Tibial nerve (tissue), 4 donors: ENCODE measurements around the gene CD7. TPM values are rescaled to one million over a fixed set of nuclear protein-coding genes. Genes with fewer than 3 reads are reported as not detected.
A peak's percentile ranks its signal among the peaks of the same experiment; 100 is the strongest.
"Not testable (repeated sequence)": the region's sequence is repeated elsewhere in the genome, so short reads cannot be mapped to it uniquely, and the experiment has no call there.

Experiments
- DNase-seq, 2 donors: peaks; one replicate each; pipeline ENCODE4 v3.0.0-alpha.2; 2019; ENCODE audit warnings: low spot score in 2 of 2
- H3K27ac ChIP-seq, 4 donors: fragments of 200-600 bp; sonication (generic) in 3 of 4; one replicate each; pipeline ENCODE4 v1.5.1; 2017 to 2019; ENCODE audit warnings: mild to moderate bottlenecking in 1 of 4
- H3K27me3 ChIP-seq, 2 donors: fragments of 200-600 bp; sonication (generic) in 1 of 2; one replicate each; pipeline versions ENCODE4 v1.5.1 to v1.6.0; 2017 to 2019
- H3K36me3 ChIP-seq, 3 donors: fragments of 200-600 bp; sonication (generic); one replicate each; pipeline ENCODE4 v1.5.1; 2018 to 2019
- H3K4me1 ChIP-seq, 4 donors: fragments of 200-600 bp; sonication (generic) in 3 of 4; one replicate each; pipeline ENCODE4 v1.5.1; 2017 to 2019
- H3K4me3 ChIP-seq, 4 donors: fragments of 200-600 bp; sonication (generic) in 3 of 4; one replicate each; pipeline ENCODE4 v1.5.1; 2017 to 2019; ENCODE audit warnings: mild to moderate bottlenecking in 1 of 4, moderate library complexity in 1 of 4
- H3K9me3 ChIP-seq, 4 donors: fragments of 200-600 bp; sonication (generic) in 3 of 4; one replicate each; pipeline ENCODE4 v1.5.1; 2017 to 2019
- CTCF ChIP-seq, 5 experiments: fragments of 200-600 bp in 3 of 5; fragments of 450-650 bp in 2 of 5; sonication (generic) in 3 of 5; IDR thresholded peaks; one replicate each; pipeline ENCODE4 v1.5.1; 2016 to 2019; ENCODE audit warnings: antibody characterized with exemption in 5 of 5, mild to moderate bottlenecking in 3 of 5, moderate library complexity in 2 of 5
- EP300 ChIP-seq, 2 donors: sonication (generic); formaldehyde crosslinking; IDR thresholded peaks; one replicate each; pipeline ENCODE4 v1.6.1; 2017; ENCODE audit warnings: antibody characterized with exemption in 2 of 2, mild to moderate bottlenecking in 1 of 2
- POLR2A ChIP-seq, 2 donors: fragments of 450-650 bp; IDR thresholded peaks; one replicate each; pipeline ENCODE4 v1.6.1; 2017; ENCODE audit warnings: antibody characterized with exemption in 2 of 2, mild to moderate bottlenecking in 2 of 2, moderate library complexity in 2 of 2
- WGBS, 2 donors: methylation state at CpG; one replicate each; pipeline ENCODE4 v1.1.5; 2018; 5-methylcytosine and 5-hydroxymethylcytosine counted together
- total RNA-seq, 4 donors: library from RNA; depleted of rRNA; stranded (reverse); fragments of >200 nt; gene quantifications; one replicate each; pipeline ENCODE4 v1.1.0, GENCODE V29; 2016

CD7 gene
- total RNA-seq, result under 1 TPM in 2 of 4 donors, not detected in 2; 0.63 to 0.90 TPM

- Histone ChIP-seq H3K27me3 (peaks cover 0 to 51% of the 10 kb centered on the region in 2 donors), H3K27ac (peak within 1 kb of the TSS in 1 of 4 donors; percentile 1), H3K9me3 (no peaks in the 10 kb centered on the region), H3K36me3 (no peaks in the 10 kb centered on the region), H3K4me1 (peaks cover 0 to 31% (median 11%) of the 10 kb centered on the region in 4 donors), H3K4me3 (peak within 1 kb of the TSS in 1 of 4 donors; percentile 6)
- WGBS, 2 donors, result 83% methylated on average over 10 of the region's 26 CpGs; no CpG with 5 or more reads in 1 of the 2 donors
- TF ChIP-seq CTCF (IDR thresholded peaks at IDR 0.05), result no peak
- no peak for TF ChIP-seq POLR2A (IDR thresholded peaks at IDR 0.05)
- no peak for TF ChIP-seq EP300 (IDR thresholded peaks at IDR 0.05)
- no peak for DNase-seq
Measured at GRCh38 chr17:82317394-82318168, at the start of gene CD7. TSS of gene CD7 (minus strand) at chr17:82317608. CDS start at chr17:82317495, 113 bp downstream.

GRCh38 chr17:82366749-82367148, 49.3 kb upstream of the CD7 start:
- Histone ChIP-seq H3K4me1 (peaks cover 0 to 20% (median 8%) of the 10 kb centered on the region in 4 donors), H3K9me3 (no peaks in the 10 kb centered on the region), H3K27me3 (peaks cover 0 to 53% of the 10 kb centered on the region in 2 donors), H3K27ac (no peak overlapping the region), H3K36me3 (no peaks in the 10 kb centered on the region), H3K4me3 (no peak overlapping the region)
- DNase-seq, result no peak
- WGBS, 2 donors, result 85 to 89% methylated on average over 7 of the region's 7 CpGs
- TF ChIP-seq EP300 (IDR thresholded peaks at IDR 0.05) (no peak), POLR2A (IDR thresholded peaks at IDR 0.05) (no peak), CTCF (IDR thresholded peaks at IDR 0.05) (no peak)

GRCh38 chr17:82365606-82366295, 48.3 kb upstream of the CD7 start:
- H3K27me3 ChIP-seq, result peaks cover 0 to 46% of the 10 kb centered on the region in 2 donors
- no peak overlapping the region for H3K4me3 ChIP-seq
- DNase-seq, result no peak
- no peaks in the 10 kb centered on the region for H3K36me3 ChIP-seq
- H3K9me3 ChIP-seq, result no peaks in the 10 kb centered on the region
- H3K4me1 ChIP-seq, result peaks cover 0 to 10% (median 3%) of the 10 kb centered on the region in 4 donors
- no peak overlapping the region for H3K27ac ChIP-seq
- no peak for TF ChIP-seq POLR2A (IDR thresholded peaks at IDR 0.05)
- no peak for TF ChIP-seq CTCF (IDR thresholded peaks at IDR 0.05)
- no peak for TF ChIP-seq EP300 (IDR thresholded peaks at IDR 0.05)
- WGBS, 2 donors, result 63 to 67% methylated on average over 6 of the region's 6 CpGs

- peaks cover 0 to 30% of the 10 kb centered on the region in 2 donors for H3K27me3 ChIP-seq
- TF ChIP-seq CTCF (IDR thresholded peaks at IDR 0.05), result no peak
- TF ChIP-seq EP300 (IDR thresholded peaks at IDR 0.05), result no peak
- TF ChIP-seq POLR2A (IDR thresholded peaks at IDR 0.05), result no peak
Measured at GRCh38 chr17:82361885-82362633, 44.7 kb upstream of the CD7 start.

GRCh38 chr17:82359451-82360074, 42.2 kb upstream of the CD7 start:
- H3K4me3 ChIP-seq, H3K9me3 ChIP-seq, H3K27ac ChIP-seq, H3K4me1 ChIP-seq, DNase-seq, H3K36me3 ChIP-seq: not testable (repeated sequence)
- WGBS, 2 donors, result 75 to 91% methylated on average over 1 of the region's 1 CpG
- peaks cover 0 to 33% of the 10 kb centered on the region in 2 donors for H3K27me3 ChIP-seq

More at GRCh38 chr17:82361885-82362633, 44.7 kb upstream of the CD7 start:
- H3K9me3 ChIP-seq, result no peaks in the 10 kb centered on the region
- WGBS, 2 donors, result 96 to 98% methylated on average over 4 to 6 of the region's 6 CpGs
- H3K4me3 ChIP-seq, result no peak overlapping the region
- H3K4me1 ChIP-seq, result no peaks in the 10 kb centered on the region
- no peak for DNase-seq
- H3K36me3 ChIP-seq, result no peaks in the 10 kb centered on the region
- H3K27ac ChIP-seq, result no peak overlapping the region
